ENCODE measurements around the gene CCDC81.

The CCDC81 gene

DNA sequence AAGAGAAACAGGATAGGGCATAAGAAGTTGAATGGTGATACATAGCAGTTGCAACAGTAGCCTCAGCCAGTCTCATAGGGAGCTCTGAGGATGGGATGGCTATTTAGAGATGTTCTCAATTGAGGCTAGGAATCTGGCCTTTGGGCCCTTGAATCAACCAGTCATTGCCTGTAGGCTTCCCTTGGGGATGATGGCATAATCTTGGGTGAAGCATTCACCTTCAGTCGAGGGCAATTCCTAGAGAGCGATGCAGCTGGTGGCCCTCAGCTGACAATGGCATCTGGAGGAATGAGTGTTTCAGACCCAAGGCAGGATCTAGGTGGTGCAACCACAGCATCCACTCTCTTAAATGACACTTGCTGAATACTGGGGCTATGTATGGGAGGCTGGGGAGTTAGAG is 61.0 kb downstream of the CCDC81 start:
- TF ChIP-seq, protein P1, sequence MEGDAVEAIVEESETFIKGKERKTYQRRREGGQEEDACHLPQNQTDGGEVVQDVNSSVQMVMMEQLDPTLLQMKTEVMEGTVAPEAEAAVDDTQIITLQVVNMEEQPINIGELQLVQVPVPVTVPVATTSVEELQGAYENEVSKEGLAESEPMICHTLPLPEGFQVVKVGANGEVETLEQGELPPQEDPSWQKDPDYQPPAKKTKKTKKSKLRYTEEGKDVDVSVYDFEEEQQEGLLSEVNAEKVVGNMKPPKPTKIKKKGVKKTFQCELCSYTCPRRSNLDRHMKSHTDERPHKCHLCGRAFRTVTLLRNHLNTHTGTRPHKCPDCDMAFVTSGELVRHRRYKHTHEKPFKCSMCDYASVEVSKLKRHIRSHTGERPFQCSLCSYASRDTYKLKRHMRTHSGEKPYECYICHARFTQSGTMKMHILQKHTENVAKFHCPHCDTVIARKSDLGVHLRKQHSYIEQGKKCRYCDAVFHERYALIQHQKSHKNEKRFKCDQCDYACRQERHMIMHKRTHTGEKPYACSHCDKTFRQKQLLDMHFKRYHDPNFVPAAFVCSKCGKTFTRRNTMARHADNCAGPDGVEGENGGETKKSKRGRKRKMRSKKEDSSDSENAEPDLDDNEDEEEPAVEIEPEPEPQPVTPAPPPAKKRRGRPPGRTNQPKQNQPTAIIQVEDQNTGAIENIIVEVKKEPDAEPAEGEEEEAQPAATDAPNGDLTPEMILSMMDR (IDR thresholded peaks at IDR 0.05; ENCODE audit: low read depth, low read length, missing control alignments): no peak
- DNase-seq (ENCODE audit: low read depth): no peak
- H3K4me3 ChIP-seq (ENCODE audit: low read depth, low read length): no peak overlapping the region

DNA sequence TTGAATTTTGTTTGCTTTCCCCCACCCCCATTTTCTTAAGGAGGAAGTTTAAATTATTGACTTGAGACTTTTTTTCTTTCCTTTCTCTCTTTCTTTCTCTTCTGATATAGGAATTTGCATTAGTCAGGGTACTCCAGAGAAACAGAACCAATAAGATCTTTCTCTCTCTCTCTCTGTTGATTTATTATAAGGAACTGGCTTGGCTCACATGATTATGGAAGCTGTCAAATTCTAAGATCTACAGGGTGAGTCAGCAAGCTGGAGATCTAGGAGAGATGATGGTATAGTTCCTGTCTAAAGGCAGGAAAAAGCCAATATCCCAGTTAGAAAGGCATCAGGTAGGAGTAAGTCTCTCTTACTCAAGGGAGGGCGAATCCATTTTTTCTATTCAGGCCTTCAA is 64.0 kb downstream of the CCDC81 start:
- no peak for DNase-seq (ENCODE audit: low read depth)
- no peak overlapping the region for H3K4me3 ChIP-seq (ENCODE audit: low read depth, low read length)
- TF ChIP-seq, protein P1 (IDR thresholded peaks at IDR 0.05; ENCODE audit: low read depth, low read length, missing control alignments): no peak

DNA sequence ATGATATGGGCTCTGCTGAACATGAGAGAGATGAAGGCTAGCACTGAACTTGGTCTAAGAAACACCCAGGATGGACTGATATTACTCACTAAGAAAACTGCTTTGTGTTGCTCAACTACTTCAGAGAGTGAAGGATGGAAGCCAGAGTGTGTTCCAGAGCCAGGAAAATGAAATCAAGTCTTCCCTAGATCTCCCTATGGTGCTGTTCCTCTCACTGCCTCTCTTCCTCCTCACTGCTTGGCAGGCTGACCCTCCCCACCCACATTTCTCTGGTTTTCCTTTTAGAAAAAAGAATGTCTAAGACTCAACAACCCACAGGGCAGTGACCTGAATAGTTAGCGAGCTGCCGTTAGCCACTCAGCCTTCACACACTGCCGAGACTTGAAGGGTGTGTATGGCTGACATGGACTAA is 65.6 kb downstream of the CCDC81 start:
- TF ChIP-seq, protein P1 (IDR thresholded peaks at IDR 0.05; ENCODE audit: low read depth, low read length, missing control alignments): no peak
- H3K4me3 ChIP-seq (ENCODE audit: low read depth, low read length): no peak overlapping the region
- DNase-seq (ENCODE audit: low read depth): no peak

DNA sequence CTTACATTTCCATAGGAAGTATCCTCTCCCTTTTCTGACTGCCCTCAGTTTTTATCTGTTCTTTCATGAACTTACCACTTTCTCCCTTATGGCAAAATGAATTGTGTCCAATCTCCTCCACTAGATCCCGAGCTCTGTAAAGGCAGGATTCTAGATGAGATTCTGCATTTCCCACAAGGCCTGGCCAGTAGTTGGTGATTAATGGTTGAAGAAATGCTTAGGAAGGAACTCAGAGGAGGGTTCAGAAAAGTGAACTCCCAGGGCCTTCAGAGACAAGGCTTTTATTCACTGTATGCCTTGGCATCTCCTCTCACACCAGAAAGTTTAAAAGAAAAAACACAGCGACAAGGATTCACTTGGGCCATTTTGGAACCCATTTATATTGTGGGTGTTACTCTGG is 66.2 kb downstream of the CCDC81 start:
- no peak overlapping the region for H3K4me3 ChIP-seq (ENCODE audit: low read depth, low read length)
- TF ChIP-seq, protein P1 (IDR thresholded peaks at IDR 0.05; ENCODE audit: low read depth, low read length, missing control alignments): no peak
- DNase-seq (ENCODE audit: low read depth): no peak

DNA sequence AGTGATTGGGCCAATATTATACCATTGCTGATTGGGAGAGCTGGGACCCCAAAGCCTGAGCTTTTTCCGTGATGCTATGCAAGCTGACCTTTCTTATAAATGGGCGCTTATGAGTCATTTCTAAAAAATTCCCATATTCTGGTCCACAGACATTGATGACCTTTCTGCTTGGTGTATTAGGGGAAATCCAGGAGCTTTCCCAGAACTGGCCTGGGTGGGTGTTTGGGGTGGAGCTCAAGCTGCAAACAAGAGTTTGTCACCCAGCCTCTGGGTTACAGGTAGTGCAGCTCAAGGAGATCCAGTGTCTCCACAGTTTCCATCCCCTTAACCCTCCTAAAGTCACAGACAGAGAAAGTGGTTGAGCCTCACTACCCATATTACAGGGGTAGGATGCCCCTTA is 67.7 kb downstream of the CCDC81 start:
- TF ChIP-seq, protein P1 (IDR thresholded peaks at IDR 0.05; ENCODE audit: low read depth, low read length, missing control alignments): no peak
- no peak for DNase-seq (ENCODE audit: low read depth)
- H3K4me3 ChIP-seq (ENCODE audit: low read depth, low read length): no peak overlapping the region

DNA sequence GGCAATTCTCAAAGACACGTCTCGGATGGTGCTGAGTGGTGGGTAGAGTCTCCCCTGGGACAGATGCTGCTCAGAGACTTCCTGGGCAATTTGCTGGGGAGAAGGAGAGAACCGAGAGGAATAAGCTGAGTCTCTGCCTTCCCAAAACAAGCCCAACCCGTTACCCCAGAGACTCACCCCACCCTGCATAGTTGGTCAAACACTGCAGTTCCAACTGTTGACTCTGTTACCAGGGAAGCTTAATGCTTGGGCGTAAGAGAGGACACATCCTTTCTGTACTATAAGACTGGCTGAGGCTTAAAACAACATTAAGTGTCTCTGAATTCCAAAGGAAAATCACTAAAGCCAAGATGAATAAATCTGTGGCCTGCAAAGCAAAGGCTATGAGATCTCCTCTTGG is 68.1 kb downstream of the CCDC81 start:
- TF ChIP-seq, protein P1 (IDR thresholded peaks at IDR 0.05; ENCODE audit: low read depth, low read length, missing control alignments): no peak
- no peak overlapping the region for H3K4me3 ChIP-seq (ENCODE audit: low read depth, low read length)
- no peak for DNase-seq (ENCODE audit: low read depth)

DNA sequence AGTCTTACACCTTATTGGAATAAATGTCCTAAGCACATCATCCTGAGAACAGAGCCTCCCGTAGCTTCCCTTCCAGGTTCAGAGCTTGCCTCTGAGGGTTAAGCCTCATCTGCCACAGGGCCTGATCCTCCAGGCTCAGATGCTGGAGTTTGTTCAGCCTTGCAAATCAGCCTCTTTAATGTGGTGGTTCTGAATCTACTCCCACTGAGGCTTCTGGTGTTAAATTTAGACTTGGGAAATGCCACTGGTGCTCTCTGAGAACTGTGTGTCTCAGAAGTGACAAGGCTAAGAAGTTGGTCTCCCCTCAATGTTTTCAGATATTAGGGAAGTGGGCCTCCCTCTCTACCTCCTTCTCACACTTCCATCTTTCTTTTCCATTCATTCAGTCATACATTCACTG is 68.7 kb downstream of the CCDC81 start:
- no peak overlapping the region for H3K4me3 ChIP-seq (ENCODE audit: low read depth, low read length)
- TF ChIP-seq, protein P1 (IDR thresholded peaks at IDR 0.05; ENCODE audit: low read depth, low read length, missing control alignments): no peak
- DNase-seq (ENCODE audit: low read depth): no peak

All from GM12864 (cell line).